ENCODE data around the gene SLC9C2.
A peak's percentile ranks its signal among the peaks of the same experiment; 100 is the strongest.
"Not testable (repeated sequence)": the region's sequence is repeated elsewhere in the genome, so short reads cannot be mapped to it uniquely, and the experiment has no call there.

SLC9C2 gene

GRCh38 chr1:173527151-173527826 is 75.6 kb downstream of the SLC9C2 start:
- peak; percentile 50 for DNase-seq (ENCODE audit: low spot score)

GRCh38 chr1:173525926-173526325 is 76.9 kb downstream of the SLC9C2 start:
- Histone ChIP-seq H3K27ac (ENCODE audit: poor library complexity, severe bottlenecking) (no peak overlapping the region), H3K36me3 (ENCODE audit: low read depth) (no peaks in the 10 kb centered on the region), H3K4me3 (ENCODE audit: severe bottlenecking) (no peak overlapping the region), H3K4me1 (ENCODE audit: insufficient read depth, poor library complexity, severe bottlenecking) (peaks cover 7% of the 10 kb centered on the region), H3K9me3 (ENCODE audit: severe bottlenecking) (no peaks in the 10 kb centered on the region), H3K27me3 (ENCODE audit: insufficient read depth, poor library complexity, severe bottlenecking) (no peaks in the 10 kb centered on the region)
- no peak for TF ChIP-seq CTCF (IDR thresholded peaks at IDR 0.05; ENCODE audit: poor library complexity, severe bottlenecking)
- no peak for ATAC-seq (ENCODE audit: low read depth)
- no peak for DNase-seq (ENCODE audit: low spot score)

More at GRCh38 chr1:173527151-173527826, 75.6 kb downstream of the SLC9C2 start:
- TF ChIP-seq CTCF (IDR thresholded peaks at IDR 0.05; ENCODE audit: poor library complexity, severe bottlenecking): no peak
- H3K9me3 ChIP-seq (ENCODE audit: severe bottlenecking): no peaks in the 10 kb centered on the region
- no peak overlapping the region for H3K4me3 ChIP-seq (ENCODE audit: severe bottlenecking)
- no peaks in the 10 kb centered on the region for H3K27me3 ChIP-seq (ENCODE audit: insufficient read depth, poor library complexity, severe bottlenecking)
- H3K27ac ChIP-seq (ENCODE audit: poor library complexity, severe bottlenecking): peak overlapping the region; percentile 31
- H3K4me1 ChIP-seq (ENCODE audit: insufficient read depth, poor library complexity, severe bottlenecking): peaks cover 7% of the 10 kb centered on the region
- no peaks in the 10 kb centered on the region for H3K36me3 ChIP-seq (ENCODE audit: low read depth)
- peak; percentile 97 for ATAC-seq (ENCODE audit: low read depth)

GRCh38 chr1:173523329-173523728 is 79.5 kb downstream of the SLC9C2 start:
- no peak overlapping the region for H3K4me3 ChIP-seq (ENCODE audit: severe bottlenecking)
- ATAC-seq (ENCODE audit: low read depth) (no peak), DNase-seq (ENCODE audit: low spot score) (no peak)
- H3K27me3 ChIP-seq (ENCODE audit: insufficient read depth, poor library complexity, severe bottlenecking): no peaks in the 10 kb centered on the region
- H3K27ac ChIP-seq (ENCODE audit: poor library complexity, severe bottlenecking): no peak overlapping the region
- H3K4me1 ChIP-seq (ENCODE audit: insufficient read depth, poor library complexity, severe bottlenecking): peaks cover 7% of the 10 kb centered on the region
- H3K9me3 ChIP-seq (ENCODE audit: severe bottlenecking): no peaks in the 10 kb centered on the region
- no peaks in the 10 kb centered on the region for H3K36me3 ChIP-seq (ENCODE audit: low read depth)
- TF ChIP-seq CTCF (IDR thresholded peaks at IDR 0.05; ENCODE audit: poor library complexity, severe bottlenecking): no peak

- H3K4me3 ChIP-seq (ENCODE audit: severe bottlenecking): no peak overlapping the region
- TF ChIP-seq CTCF (IDR thresholded peaks at IDR 0.05; ENCODE audit: poor library complexity, severe bottlenecking): no peak
- ATAC-seq (ENCODE audit: low read depth): no peak
Measured at GRCh38 chr1:173520799-173521198, 82.1 kb downstream of the SLC9C2 start.

GRCh38 chr1:173514503-173514902 is 88.4 kb downstream of the SLC9C2 start:
- H3K4me1 ChIP-seq (ENCODE audit: insufficient read depth, poor library complexity, severe bottlenecking); DNase-seq (ENCODE audit: low spot score); ATAC-seq (ENCODE audit: low read depth); H3K27ac ChIP-seq (ENCODE audit: poor library complexity, severe bottlenecking); H3K4me3 ChIP-seq (ENCODE audit: severe bottlenecking); H3K36me3 ChIP-seq (ENCODE audit: low read depth); H3K27me3 ChIP-seq (ENCODE audit: insufficient read depth, poor library complexity, severe bottlenecking); H3K9me3 ChIP-seq (ENCODE audit: severe bottlenecking): not testable (repeated sequence)

More at GRCh38 chr1:173520799-173521198, 82.1 kb downstream of the SLC9C2 start:
- no peaks in the 10 kb centered on the region for H3K27me3 ChIP-seq (ENCODE audit: insufficient read depth, poor library complexity, severe bottlenecking)
- H3K36me3 ChIP-seq (ENCODE audit: low read depth): no peaks in the 10 kb centered on the region
- DNase-seq (ENCODE audit: low spot score): no peak
- no peak overlapping the region for H3K27ac ChIP-seq (ENCODE audit: poor library complexity, severe bottlenecking)
- no peaks in the 10 kb centered on the region for H3K4me1 ChIP-seq (ENCODE audit: insufficient read depth, poor library complexity, severe bottlenecking)
- no peaks in the 10 kb centered on the region for H3K9me3 ChIP-seq (ENCODE audit: severe bottlenecking)
